Liver (tissue), 3 donors: Measurements from ENCODE around the gene FCRL5.

Source experiments
- CTCF ChIP-seq: fragments of 150-350 bp; IDR thresholded peaks from 2 replicates; pipeline ENCODE4 v1.5.1; 2017; ENCODE audit warnings: improper control_type of control experiment, low read depth, low read length; ENCODE audit not compliant: missing input control
- JUND ChIP-seq, 2 donors: IDR thresholded peaks; 2 replicates each; pipeline ENCODE4 v1.6.1; 2016; ENCODE audit warnings: antibody characterized with exemption in 2 of 2
- MAX ChIP-seq: IDR thresholded peaks from 2 replicates; pipeline ENCODE4 v1.6.1; 2016; ENCODE audit warnings: antibody characterized with exemption
- RAD21 ChIP-seq, 2 donors: IDR thresholded peaks; 2 replicates each; pipeline ENCODE4 v1.6.1; 2016; ENCODE audit warnings: antibody characterized with exemption in 2 of 2, mild to moderate bottlenecking in 2 of 2
- REST ChIP-seq: IDR thresholded peaks from 2 replicates; pipeline ENCODE4 v1.6.1; 2016; ENCODE audit warnings: antibody characterized with exemption, mild to moderate bottlenecking
- SP1 ChIP-seq: IDR thresholded peaks from 2 replicates; pipeline ENCODE4 v1.6.1; 2018; ENCODE audit warnings: antibody characterized with exemption, mild to moderate bottlenecking
- ZBTB33 ChIP-seq: IDR thresholded peaks from 2 replicates; pipeline ENCODE4 v1.6.1; 2016; ENCODE audit warnings: antibody characterized with exemption
- donor health status: healthy.
- donor health status: healthy.

- TF ChIP-seq ZBTB33 (no peak), CTCF (no peak), JUND (IDR thresholded peaks at IDR 0.05) (no peak), SP1 (no peak), RAD21 (IDR thresholded peaks at IDR 0.05) (no peak), MAX (no peak), REST (no peak)
Measured at GRCh38 chr1:157521056-157521455, 31.3 kb downstream of the FCRL5 start.
